PFSK-1 (cell line): ENCODE data around the gene HYAL1.

Source experiments
- POLR2AphosphoS5 ChIP-seq: IDR thresholded peaks from 2 replicates; pipeline ENCODE4 v1.6.1; 2012; ENCODE audit warnings: low read depth, mild to moderate bottlenecking, control low read depth, low read length, moderate library complexity
- SIN3A ChIP-seq: IDR thresholded peaks from 2 replicates; pipeline ENCODE4 v1.6.1; 2012; ENCODE audit warnings: mild to moderate bottlenecking, low read length, moderate library complexity, borderline replicate concordance; ENCODE audit not compliant: insufficient read depth
- TAF1 ChIP-seq: IDR thresholded peaks from 2 replicates; pipeline ENCODE4 v1.6.1; 2012; ENCODE audit warnings: low read length, control low read depth, borderline replicate concordance; ENCODE audit not compliant: insufficient read depth
- TF ChIP-seq, protein P1 (sequence below), 2 experiments: IDR thresholded peaks; 2 replicates each; pipeline versions ENCODE4 v1.6.1 to v1.8.0; 2011 to 2012; ENCODE audit warnings: low read depth in 2 of 2, low read length in 2 of 2, control low read depth in 1 of 2, inconsistent platforms in 1 of 2, mild to moderate bottlenecking in 1 of 2, moderate library complexity in 1 of 2; ENCODE audit not compliant: insufficient read depth in 1 of 2

DNA sequence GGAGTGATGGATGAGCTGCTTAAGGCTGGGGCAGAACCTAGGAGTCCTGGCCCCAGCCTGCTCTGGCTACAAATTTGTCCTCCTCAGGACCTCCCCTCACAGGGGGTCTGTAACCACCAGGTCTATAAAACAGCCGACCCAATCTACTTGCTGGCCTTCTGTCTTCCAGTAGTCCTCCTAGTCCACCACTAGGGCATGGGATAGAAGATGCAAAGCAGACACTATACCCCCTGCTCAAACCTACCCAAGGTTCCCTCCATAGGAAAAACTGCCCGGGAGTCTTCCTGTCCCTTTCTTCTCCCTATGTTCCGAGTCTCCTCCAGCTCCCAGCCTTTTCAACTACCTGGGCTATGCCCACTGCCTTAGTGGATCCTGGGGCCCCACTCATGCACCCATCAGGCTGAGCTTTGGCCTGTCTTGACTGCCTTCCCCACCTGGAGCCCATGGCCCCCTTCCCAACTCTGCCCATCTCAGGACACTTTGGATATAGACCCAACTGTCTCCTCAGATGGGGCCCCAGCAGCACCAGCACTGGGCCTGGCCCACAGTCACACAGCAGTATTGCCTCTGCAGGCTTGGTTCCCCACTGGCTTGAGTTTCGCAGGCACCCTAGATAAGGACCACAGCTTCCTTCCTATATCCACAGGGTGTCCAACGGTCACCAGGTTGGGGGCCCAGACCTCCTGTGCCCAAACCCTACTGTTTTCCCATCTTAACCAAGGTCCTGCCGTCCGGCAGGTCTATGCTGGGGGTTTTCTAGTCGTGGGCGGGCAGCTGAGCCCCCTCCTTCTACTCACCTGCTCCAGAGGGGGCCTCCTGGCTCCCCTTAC lies 5.3 kb downstream of the HYAL1 start:
- no peak for TF ChIP-seq POLR2AphosphoS5
- TF ChIP-seq SIN3A, result no peak
- TF ChIP-seq, protein P1, sequence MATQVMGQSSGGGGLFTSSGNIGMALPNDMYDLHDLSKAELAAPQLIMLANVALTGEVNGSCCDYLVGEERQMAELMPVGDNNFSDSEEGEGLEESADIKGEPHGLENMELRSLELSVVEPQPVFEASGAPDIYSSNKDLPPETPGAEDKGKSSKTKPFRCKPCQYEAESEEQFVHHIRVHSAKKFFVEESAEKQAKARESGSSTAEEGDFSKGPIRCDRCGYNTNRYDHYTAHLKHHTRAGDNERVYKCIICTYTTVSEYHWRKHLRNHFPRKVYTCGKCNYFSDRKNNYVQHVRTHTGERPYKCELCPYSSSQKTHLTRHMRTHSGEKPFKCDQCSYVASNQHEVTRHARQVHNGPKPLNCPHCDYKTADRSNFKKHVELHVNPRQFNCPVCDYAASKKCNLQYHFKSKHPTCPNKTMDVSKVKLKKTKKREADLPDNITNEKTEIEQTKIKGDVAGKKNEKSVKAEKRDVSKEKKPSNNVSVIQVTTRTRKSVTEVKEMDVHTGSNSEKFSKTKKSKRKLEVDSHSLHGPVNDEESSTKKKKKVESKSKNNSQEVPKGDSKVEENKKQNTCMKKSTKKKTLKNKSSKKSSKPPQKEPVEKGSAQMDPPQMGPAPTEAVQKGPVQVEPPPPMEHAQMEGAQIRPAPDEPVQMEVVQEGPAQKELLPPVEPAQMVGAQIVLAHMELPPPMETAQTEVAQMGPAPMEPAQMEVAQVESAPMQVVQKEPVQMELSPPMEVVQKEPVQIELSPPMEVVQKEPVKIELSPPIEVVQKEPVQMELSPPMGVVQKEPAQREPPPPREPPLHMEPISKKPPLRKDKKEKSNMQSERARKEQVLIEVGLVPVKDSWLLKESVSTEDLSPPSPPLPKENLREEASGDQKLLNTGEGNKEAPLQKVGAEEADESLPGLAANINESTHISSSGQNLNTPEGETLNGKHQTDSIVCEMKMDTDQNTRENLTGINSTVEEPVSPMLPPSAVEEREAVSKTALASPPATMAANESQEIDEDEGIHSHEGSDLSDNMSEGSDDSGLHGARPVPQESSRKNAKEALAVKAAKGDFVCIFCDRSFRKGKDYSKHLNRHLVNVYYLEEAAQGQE (IDR thresholded peaks at IDR 0.05; ENCODE audit: insufficient read depth in 1 of 2, low read depth in 2 of 2, low read length in 2 of 2), result no peak
- no peak for TF ChIP-seq TAF1
